PC-9 (cell line): ENCODE results near the gene STK26. TPM values are rescaled to one million over a fixed set of nuclear protein-coding genes. Genes with fewer than 3 reads are reported as not detected.

ENCODE experiments used
- BruUV-seq: library from RNA; stranded (reverse); fragments of 400-500 nt; replicated peaks from 2 replicates; lab custom pipeline; 2021; lab: Mats Ljungman, UMichigan
- CTCF ChIA-PET: fragments of 300-600 bp; sonication (Branson Sonifier 250); formaldehyde crosslinking; loops from one replicate; lab custom pipeline; 2022; ENCODE audit warnings: antibody characterized with exemption; lab: Charles Lee
- POLR2A ChIA-PET: fragments of 300-600 bp; sonication (Branson Sonifier 250); formaldehyde crosslinking; loops from one replicate; lab custom pipeline; 2022; ENCODE audit warnings: antibody characterized with exemption; ENCODE audit not compliant: unreplicated experiment; lab: Charles Lee
- DNase-seq, 2 experiments: peaks; one replicate each; pipeline versions ENCODE4 v3.0.0 to v3.0.0-alpha.2; 2015 to 2022; ENCODE audit warnings: mixed read lengths in 1 of 2
- H2AFZ ChIP-seq: fragments of 200-600 bp; sonication (generic); 2 replicates; pipeline ENCODE4 v1.8.1; 2017; ENCODE audit warnings: antibody characterized with exemption
- H3F3A ChIP-seq: fragments of 200-600 bp; sonication (generic); 2 replicates; pipeline ENCODE4 v1.8.1; 2017; ENCODE audit warnings: antibody characterized with exemption, mild to moderate bottlenecking, low read depth; ENCODE audit not compliant: insufficient read depth
- H3K27ac ChIP-seq: fragments of 200-600 bp; sonication (generic); 2 replicates; pipeline ENCODE4 v1.6.1; 2016; ENCODE audit warnings: mixed run types
- H3K27me3 ChIP-seq: fragments of 200-600 bp; sonication (generic); 2 replicates; pipeline ENCODE4 v1.6.1; 2016; ENCODE audit warnings: low read depth, mixed run types; ENCODE audit not compliant: insufficient read depth
- H3K36me3 ChIP-seq: fragments of 200-600 bp; sonication (generic); 2 replicates; pipeline ENCODE4 v1.6.1; 2016; ENCODE audit warnings: low read depth, mixed run types
- H3K4me1 ChIP-seq: fragments of 200-600 bp; sonication (generic); replicated peaks from 2 replicates; pipeline ENCODE4 v1.6.1; 2016; ENCODE audit warnings: mixed run types; ENCODE audit not compliant: insufficient read depth
- H3K4me2 ChIP-seq: fragments of 200-600 bp; sonication (generic); 2 replicates; pipeline ENCODE4 v1.6.1; 2017; ENCODE audit warnings: mixed run types
- H3K4me3 ChIP-seq: fragments of 200-600 bp; sonication (generic); 2 replicates; pipeline ENCODE4 v1.6.1; 2016; ENCODE audit warnings: mixed run types
- H3K79me2 ChIP-seq: fragments of 200-600 bp; sonication (generic); 2 replicates; pipeline ENCODE4 v1.6.1; 2017; ENCODE audit warnings: low read depth, mixed run types
- H3K9me2 ChIP-seq: fragments of 200-600 bp; sonication (generic); 2 replicates; pipeline ENCODE4 v1.8.1; 2017; ENCODE audit warnings: mild to moderate bottlenecking; ENCODE audit not compliant: insufficient read depth
- H3K9me3 ChIP-seq: fragments of 200-600 bp; sonication (generic); 2 replicates; pipeline ENCODE4 v1.8.1; 2016; ENCODE audit warnings: low read depth; ENCODE audit not compliant: insufficient read depth
- H4K20me1 ChIP-seq: fragments of 200-600 bp; sonication (generic); 2 replicates; pipeline ENCODE4 v1.8.1; 2017; ENCODE audit not compliant: insufficient read depth
- CTCF ChIP-seq: fragments of 200-600 bp; sonication (generic); conservative IDR thresholded peaks from 2 replicates; pipeline ENCODE4 v1.6.1; 2017; ENCODE audit warnings: mixed run types, antibody characterized with exemption, mild to moderate bottlenecking, moderate library complexity
- EZH2 ChIP-seq: fragments of 200-600 bp; sonication (generic); IDR thresholded peaks from 2 replicates; pipeline ENCODE4 v1.8.0; 2017; ENCODE audit warnings: antibody characterized with exemption, low read depth
- intact Hi-C: fragments of 100-400 bp; cut with micrococcal nuclease; formaldehyde crosslinking; loops from one replicate; pipeline ENCODE4 v1.10.0; 2022; ENCODE audit not compliant: unreplicated experiment
- total RNA-seq: library from RNA; stranded (reverse); gene quantifications from 2 replicates; pipeline ENCODE4 v1.2.3, GENCODE V29; 2021

Gene STK26
- total RNA-seq, 1 experiment from 2014 or later: 48.4 TPM

- peak in 1 of 2 experiments; percentile 65 for DNase-seq
- POLR2A ChIA-PET: interaction anchor here (0.5 kb wide), 1 partner anchor 87 kb away, joined by 5 read pairs; no protein-coding TSS in a partner anchor
- CTCF ChIA-PET: interaction anchor here (0.7 kb wide), 1 partner anchor 214 kb away, joined by 5 read pairs; no protein-coding TSS in a partner anchor
Measured at GRCh38 chrX:132068405-132068804, 45.3 kb downstream of the STK26 start.

GRCh38 chrX:132071254-132071653 lies 48.2 kb downstream of the STK26 start:
- Histone ChIP-seq H3F3A (no peaks in the 10 kb centered on the region), H3K36me3 (peaks cover 6% of the 10 kb centered on the region; the same call in 1 of the 2 replicates), H3K4me1 (no peaks in the 10 kb centered on the region; the same call in 1 of the 2 replicates), H3K27ac (no peak overlapping the region), H3K9me2 (no peaks in the 10 kb centered on the region), H3K4me2 (no peak overlapping the region), H3K79me2 (no peaks in the 10 kb centered on the region), H2AFZ (no peak overlapping the region), H3K27me3 (no peaks in the 10 kb centered on the region), H3K9me3 (no peaks in the 10 kb centered on the region), H3K4me3 (no peak overlapping the region), H4K20me1 (no peaks in the 10 kb centered on the region)
- CTCF ChIA-PET: interaction anchor here (0.8 to 2.0 kb wide), 4 partner anchors 31 to 560 kb away, joined by 3 to 12 read pairs (median 8); no protein-coding TSS in a partner anchor
- peak in 1 of 2 experiments; percentile 38 for DNase-seq
- TF ChIP-seq EZH2: no peak
- peak; percentile 72 for TF ChIP-seq CTCF
- intact Hi-C loops: loop anchor here (1.0 to 2.0 kb wide), 2 partner anchors 217 to 230 kb away; no protein-coding TSS in a partner anchor
- POLR2A ChIA-PET: no interaction called here
- no TSS peak for BruUV-seq

More at GRCh38 chrX:132068405-132068804, 45.3 kb downstream of the STK26 start:
- TF ChIP-seq EZH2 (no peak), CTCF (no peak)
- H3K9me2 ChIP-seq: no peaks in the 10 kb centered on the region
- no peak overlapping the region for H3K4me3 ChIP-seq
- no peak overlapping the region for H3K27ac ChIP-seq
- no peak overlapping the region for H2AFZ ChIP-seq
- no peaks in the 10 kb centered on the region for H3K9me3 ChIP-seq
- no peaks in the 10 kb centered on the region for H3F3A ChIP-seq
- H3K4me2 ChIP-seq: no peak overlapping the region
- H3K79me2 ChIP-seq: no peaks in the 10 kb centered on the region
- BruUV-seq: no TSS peak
- H4K20me1 ChIP-seq: no peaks in the 10 kb centered on the region
- H3K27me3 ChIP-seq: no peaks in the 10 kb centered on the region
- intact Hi-C loops: no loop called here
- H3K4me1 ChIP-seq: no peaks in the 10 kb centered on the region; the same call in 1 of the 2 replicates
- no peaks in the 10 kb centered on the region; the same call in 1 of the 2 replicates for H3K36me3 ChIP-seq

GRCh38 chrX:132077414-132077813 lies 54.3 kb downstream of the STK26 start:
- POLR2A ChIA-PET: no interaction called here
- H3K27me3 ChIP-seq: no peaks in the 10 kb centered on the region
- H3K79me2 ChIP-seq: no peaks in the 10 kb centered on the region
- no peaks in the 10 kb centered on the region for H4K20me1 ChIP-seq
- CTCF ChIA-PET: no interaction called here
- H3K9me2 ChIP-seq: no peaks in the 10 kb centered on the region
- intact Hi-C loops: no loop called here
- H2AFZ ChIP-seq: no peak overlapping the region
- 0 out of 2 replicates have a peak, but pooled peaks cover 6% of the 10 kb centered on the region for H3K36me3 ChIP-seq
- H3F3A ChIP-seq: 0 out of 2 replicates have a peak, but pooled peaks cover 3% of the 10 kb centered on the region
- no peak overlapping the region for H3K27ac ChIP-seq
- no TSS peak for BruUV-seq
- TF ChIP-seq CTCF (no peak), EZH2 (no peak)
- no peak for DNase-seq
- H3K4me3 ChIP-seq: no peak overlapping the region
- no peaks in the 10 kb centered on the region for H3K9me3 ChIP-seq
- no peaks in the 10 kb centered on the region for H3K4me1 ChIP-seq
- no peak overlapping the region for H3K4me2 ChIP-seq
